Measurements from ENCODE around the gene ECEL1.

ECEL1 gene

GRCh38 chr2:232436381-232437194, 51.0 kb downstream of the ECEL1 start:
- no peak overlapping the region for H3K4me3 ChIP-seq (ENCODE audit: low read depth in 1 of 2, low read length in 2 of 2)
- TF ChIP-seq CTCF (IDR thresholded peaks at IDR 0.05; ENCODE audit: borderline replicate concordance, extremely low read depth, low read length, poor library complexity, severe bottlenecking), result no peak
- TF ChIP-seq EZH2 (IDR thresholded peaks at IDR 0.05; ENCODE audit: borderline replicate concordance, low read depth, low read length, severe bottlenecking), result no peak
- no peak for ATAC-seq (ENCODE audit: insufficient read depth, low read depth)
- no peaks in the 10 kb centered on the region for H3K9me3 ChIP-seq (ENCODE audit: insufficient read depth, low read length, severe bottlenecking)
- H3K36me3 ChIP-seq (ENCODE audit: insufficient read depth, low read length), result no peaks in the 10 kb centered on the region
- H3K27ac ChIP-seq (ENCODE audit: low read length), result no peak overlapping the region
- H3K79me2 ChIP-seq (ENCODE audit: insufficient read depth, low read length), result no peaks in the 10 kb centered on the region
- H3K9ac ChIP-seq (ENCODE audit: low read depth, low read length), result no peak overlapping the region
- DNase-seq, result no peak
- H4K20me1 ChIP-seq (ENCODE audit: insufficient read depth, low read length), result no peaks in the 10 kb centered on the region
- no peak overlapping the region for H3K4me2 ChIP-seq (ENCODE audit: insufficient read depth, low read length)
- no peak overlapping the region for H2AFZ ChIP-seq (ENCODE audit: low read depth, low read length)
- peaks cover 4% of the 10 kb centered on the region; the same call in 1 of the 2 replicates for H3K4me1 ChIP-seq (ENCODE audit: insufficient read depth, low read length)
- no peaks in the 10 kb centered on the region for H3K27me3 ChIP-seq (ENCODE audit: insufficient read depth, low read length, poor library complexity)

DNA sequence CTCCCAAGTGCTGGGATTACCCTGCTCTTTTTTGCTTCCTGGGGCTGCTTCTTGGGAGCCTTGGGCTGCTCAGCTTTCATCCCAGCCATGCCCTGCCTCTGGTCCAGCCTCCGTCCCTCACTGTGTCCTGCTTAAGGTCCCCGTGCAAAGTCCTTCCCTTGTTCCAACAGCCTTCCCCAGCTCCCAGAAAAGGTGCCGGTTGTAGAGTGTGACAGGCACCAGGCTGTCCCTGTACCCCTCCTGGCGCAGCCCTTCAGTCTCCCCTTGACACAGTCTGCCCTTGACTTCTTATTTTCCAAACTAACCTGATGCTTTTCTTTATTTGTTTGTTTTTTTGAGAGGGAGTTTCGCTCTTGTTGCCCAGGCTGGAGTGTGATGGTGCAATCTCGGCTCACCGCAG, 51.8 kb downstream of the ECEL1 start:
- Histone ChIP-seq H2AFZ (ENCODE audit: low read depth, low read length) (no peak overlapping the region), H3K79me2 (ENCODE audit: insufficient read depth, low read length) (no peaks in the 10 kb centered on the region), H3K36me3 (ENCODE audit: insufficient read depth, low read length) (no peaks in the 10 kb centered on the region), H3K4me2 (ENCODE audit: insufficient read depth, low read length) (no peak overlapping the region), H4K20me1 (ENCODE audit: insufficient read depth, low read length) (no peaks in the 10 kb centered on the region), H3K27me3 (ENCODE audit: insufficient read depth, low read length, poor library complexity) (no peaks in the 10 kb centered on the region), H3K9me3 (ENCODE audit: insufficient read depth, low read length, severe bottlenecking) (no peaks in the 10 kb centered on the region), H3K4me3 (ENCODE audit: low read depth in 1 of 2, low read length in 2 of 2) (no peak overlapping the region), H3K27ac (ENCODE audit: low read length) (no peak overlapping the region), H3K4me1 (ENCODE audit: insufficient read depth, low read length) (peaks cover 4% of the 10 kb centered on the region; the same call in 1 of the 2 replicates), H3K9ac (ENCODE audit: low read depth, low read length) (no peak overlapping the region)
- DNase-seq (no peak), ATAC-seq (ENCODE audit: insufficient read depth, low read depth) (no peak)
- TF ChIP-seq EZH2 (IDR thresholded peaks at IDR 0.05; ENCODE audit: borderline replicate concordance, low read depth, low read length, severe bottlenecking), result no peak
- TF ChIP-seq CTCF (IDR thresholded peaks at IDR 0.05; ENCODE audit: borderline replicate concordance, extremely low read depth, low read length, poor library complexity, severe bottlenecking), result no peak

GRCh38 chr2:232435375-232435648, 52.3 kb downstream of the ECEL1 start:
- H3K36me3 ChIP-seq (ENCODE audit: insufficient read depth, low read length), result no peaks in the 10 kb centered on the region
- ATAC-seq (ENCODE audit: insufficient read depth, low read depth) (no peak), DNase-seq (no peak)
- TF ChIP-seq EZH2 (IDR thresholded peaks at IDR 0.05; ENCODE audit: borderline replicate concordance, low read depth, low read length, severe bottlenecking), result no peak
- no peak for TF ChIP-seq CTCF (IDR thresholded peaks at IDR 0.05; ENCODE audit: borderline replicate concordance, extremely low read depth, low read length, poor library complexity, severe bottlenecking)
- H3K4me2 ChIP-seq (ENCODE audit: insufficient read depth, low read length), result no peak overlapping the region
- H3K27me3 ChIP-seq (ENCODE audit: insufficient read depth, low read length, poor library complexity), result no peaks in the 10 kb centered on the region
- H3K9me3 ChIP-seq (ENCODE audit: insufficient read depth, low read length, severe bottlenecking), result no peaks in the 10 kb centered on the region
- H3K4me1 ChIP-seq (ENCODE audit: insufficient read depth, low read length), result peaks cover 2% of the 10 kb centered on the region; the same call in 1 of the 2 replicates
- no peak overlapping the region for H2AFZ ChIP-seq (ENCODE audit: low read depth, low read length)
- H3K9ac ChIP-seq (ENCODE audit: low read depth, low read length), result no peak overlapping the region
- no peak overlapping the region for H3K4me3 ChIP-seq (ENCODE audit: low read depth in 1 of 2, low read length in 2 of 2)
- no peaks in the 10 kb centered on the region for H4K20me1 ChIP-seq (ENCODE audit: insufficient read depth, low read length)
- no peak overlapping the region for H3K27ac ChIP-seq (ENCODE audit: low read length)
- no peaks in the 10 kb centered on the region for H3K79me2 ChIP-seq (ENCODE audit: insufficient read depth, low read length)

All from DND-41 (cell line).